GM12878 (cell line): Measurements from ENCODE around the gene VCP. TPM values are rescaled to one million over a fixed set of nuclear protein-coding genes. Genes with fewer than 3 reads are reported as not detected.

Experiments
- ATAC-seq: fragments of 200-7000 bp; cut with Tn5 transposase; 3 replicates; pipeline ENCODE4 v1.9.1; 2020; ENCODE audit warnings: mild to moderate bottlenecking, moderate library complexity
- BruUV-seq: library from RNA; stranded (reverse); fragments of 400-500 nt; replicated peaks from 2 replicates; lab custom pipeline; 2021; lab: Mats Ljungman, UMichigan
- CTCF ChIA-PET: fragments of 300-600 bp; sonication (Branson Sonifier 250); formaldehyde crosslinking; extraction: SDS; loops from one replicate; lab custom pipeline; 2021; ENCODE audit warnings: inconsistent platforms; lab: Yijun Ruan, JAX
- POLR2A ChIA-PET: fragments of 350-600 bp; formaldehyde crosslinking; extraction: SDS; loops from one replicate; lab custom pipeline; 2021; ENCODE audit warnings: inconsistent platforms; lab: Charles Lee
- RAD21 ChIA-PET: fragments of 300-600 bp; sonication (Branson Sonifier 250); formaldehyde crosslinking; loops from one replicate; lab custom pipeline; 2023; ENCODE audit warnings: antibody characterized with exemption; ENCODE audit not compliant: unreplicated experiment; lab: Charles Lee
- SMC1A ChIA-PET: fragments of 300-600 bp; sonication (Branson Sonifier 250); formaldehyde crosslinking; loops from one replicate; lab custom pipeline; 2023; ENCODE audit not compliant: unreplicated experiment, uncharacterized antibody; lab: Charles Lee
- DNase-seq: peaks from one replicate; pipeline ENCODE4 v3.0.0-alpha.2; 2011; ENCODE audit warnings: low read depth, low spot score
- FAIRE-seq: peaks from 3 replicates; lab custom pipeline; 2011; peaks lifted over from hg19 to GRCh38; lab: Jason Lieb, UNC
- H2AFZ ChIP-seq: 2 replicates; pipeline ENCODE4 v1.6.0; 2011; ENCODE audit warnings: low read depth, low read length, control low read depth; ENCODE audit not compliant: control insufficient read depth
- H3K27ac ChIP-seq: 2 replicates; pipeline ENCODE4 v1.5.1; 2011; ENCODE audit warnings: control low read depth; ENCODE audit not compliant: control insufficient read depth, insufficient read depth
- H3K27me3 ChIP-seq, 2 experiments: replicated peaks in 1 of 2; 2 replicates each; pipeline versions ENCODE4 v1.6.0 to v1.6.1; 2011; ENCODE audit warnings: low read length in 1 of 2; ENCODE audit not compliant: control insufficient read depth in 2 of 2, insufficient read depth in 2 of 2
- H3K36me3 ChIP-seq, 2 experiments: 2 replicates each; pipeline ENCODE4 v1.5.1; 2011; ENCODE audit warnings: low read length in 1 of 2; ENCODE audit not compliant: control insufficient read depth in 2 of 2, insufficient read depth in 2 of 2
- H3K4me1 ChIP-seq: 2 replicates; pipeline ENCODE4 v1.6.1; 2011; ENCODE audit warnings: mild to moderate bottlenecking, low read length, moderate library complexity, mixed read lengths; ENCODE audit not compliant: control insufficient read depth, insufficient read depth
- H3K4me2 ChIP-seq: 2 replicates; pipeline ENCODE4 v1.6.0; 2011; ENCODE audit warnings: control low read depth; ENCODE audit not compliant: control insufficient read depth, insufficient read depth
- H3K4me3 ChIP-seq: fragments of 200-600 bp; sonication (generic); 2 replicates; pipeline ENCODE4 v1.5.1; 2016
- H3K79me2 ChIP-seq: 2 replicates; pipeline ENCODE4 v1.6.0; 2011; ENCODE audit warnings: low read length; ENCODE audit not compliant: control insufficient read depth, insufficient read depth
- H3K9ac ChIP-seq: 2 replicates; pipeline ENCODE4 v1.8.0; 2011; ENCODE audit warnings: low read length, control low read depth, mixed read lengths; ENCODE audit not compliant: control insufficient read depth, insufficient read depth
- H3K9me3 ChIP-seq: replicated peaks from 3 replicates; pipeline ENCODE4 v1.5.1; 2011; ENCODE audit warnings: mild to moderate bottlenecking, low read length; ENCODE audit not compliant: control insufficient read depth, insufficient read depth
- H4K20me1 ChIP-seq: 2 replicates; pipeline ENCODE4 v1.6.0; 2011; ENCODE audit not compliant: control insufficient read depth, insufficient read depth
- ASH2L ChIP-seq: fragments of 300-600, 200-600 bp; sonication (generic); IDR thresholded peaks from 2 replicates; pipeline ENCODE4 v1.6.1; 2017; ENCODE audit warnings: low read depth, mild to moderate bottlenecking, borderline replicate concordance
- CBFB ChIP-seq: IDR thresholded peaks from 2 replicates; pipeline ENCODE4 v1.6.1; 2016; ENCODE audit warnings: antibody characterized with exemption, low read depth
- ZBTB4 ChIP-seq: fragments of 450-650 bp; formaldehyde crosslinking; IDR thresholded peaks from 2 replicates; pipeline ENCODE4 v1.4.0; 2022; ENCODE audit warnings: mild to moderate bottlenecking, moderate library complexity
- WGBS: methylation state at CpG from one replicate; pipeline ENCODE4 v1.1.6; 2016; ENCODE audit warnings: low lambda C conversion rate; ENCODE audit not compliant: insufficient replicate concordance, insufficient coverage; ENCODE audit errors: missing lambda C conversion rate; 5-methylcytosine and 5-hydroxymethylcytosine counted together
- in situ Hi-C: fragments of 300-500 bp; cut with MboI; formaldehyde crosslinking; loops from 9 replicates; pipeline ENCODE4 v1.14.3; 2018; ENCODE audit warnings: mixed read lengths
- intact Hi-C: fragments of 100-400 bp; cut with micrococcal nuclease; formaldehyde crosslinking; loops from one replicate; pipeline ENCODE4 v1.14.2; 2022; ENCODE audit not compliant: unreplicated experiment
- polyA plus RNA-seq, 11 experiments: library from polyadenylated mRNA; depleted of rRNA in 4 of 11; unstranded in 6 of 11; stranded (reverse) in 5 of 11; fragments of >200 nt; fragmentation: Nextera tagmentation in 4 of 11; fragmentation: Illumina TruSeq in 1 of 11; extraction: Ambion mirVana in 4 of 11; extraction: Trizol in 1 of 11; gene quantifications; 1 replicate in 1 of 11; 2 replicates in 10 of 11; pipeline versions ENCODE4 v1.2.1 to v1.2.3, GENCODE V29; 2011 to 2016; ENCODE audit warnings: inconsistent platforms in 2 of 11, missing spikeins in 2 of 11, low read depth in 1 of 11
- total RNA-seq, 4 experiments: library from RNA; depleted of rRNA in 3 of 4; stranded (reverse); fragments of >200 nt in 3 of 4; fragmentation: Illumina TruSeq in 1 of 4; extraction: Trizol in 1 of 4; gene quantifications; 2 replicates each; pipeline versions ENCODE4 v1.2.1 to v1.2.3, GENCODE V29; 2013 to 2021

VCP gene
- total and polyA plus RNA-seq, 10 of the 15 experiments (the other 5 are each of a cell fraction or from before 2014, with no cell fraction given): 7.4 to 327 (median 244) TPM

- no peak for TF ChIP-seq ASH2L
- TF ChIP-seq, all 136 proteins: peak for 0
Measured at GRCh38 chr9:35108461-35108860, 36.0 kb upstream of the VCP start (continued).

GRCh38 chr9:35107297-35108290, 35.2 kb upstream of the VCP start:
- H3K79me2 ChIP-seq: peaks cover 3% of the 10 kb centered on the region
- intact Hi-C loops: no loop called here
- no peak overlapping the region for H3K4me2 ChIP-seq
- POLR2A ChIA-PET: interaction anchor here (0.6 kb wide), 1 partner anchor 27 kb away, joined by 3 read pairs; the partner anchor contains the start of gene FANCG
- H3K27ac ChIP-seq: no peak overlapping the region
- no peak for DNase-seq
- TF ChIP-seq CBFB (no peak), ZBTB4 (CRISPR knock-in tag) (no peak)
- TF ChIP-seq, all 136 proteins: peak for 0
- CTCF ChIA-PET: interaction anchor here (1.1 to 1.8 kb wide), 3 partner anchors 8 to 25 kb away, joined by 3 to 7 read pairs (median 3); partner anchors contain the start of genes ATOSB and PIGO
- Histone ChIP-seq H3K27me3 (no peaks in the 10 kb centered on the region), H4K20me1 (no peaks in the 10 kb centered on the region), H3K9ac (no peak overlapping the region), H2AFZ (no peak overlapping the region), H3K4me1 (peaks cover 13% of the 10 kb centered on the region), H3K9me3 (no peaks in the 10 kb centered on the region), H3K36me3 (peaks cover 2% of the 10 kb centered on the region in 2 experiments; a peak in 3 of 4 replicates), H3K4me3 (no peak overlapping the region)
- RAD21 ChIA-PET: no interaction called here
- no TSS peak for BruUV-seq
- ATAC-seq: no peak
- FAIRE-seq: no peak
- in situ Hi-C loops: loop anchor here (10.0 kb wide), 2 partner anchors 627 to 707 kb away; partner anchors contain the start of genes CREB3, HINT2, SPAG8 and TLN1
- SMC1A ChIA-PET: interaction anchor here (1.5 kb wide), 1 partner anchor 8 kb away, joined by 4 read pairs; the partner anchor contains the start of gene ATOSB
- 69% methylated on average over 18 of the region's 18 CpGs for whole genome bisulfite sequencing
